Transverse colon (tissue), 4 donors: ENCODE results near the gene SUPT7L. TPM values are rescaled to one million over a fixed set of nuclear protein-coding genes. Genes with fewer than 3 reads are reported as not detected.

Experiments
- DNase-seq: peaks from one replicate; pipeline ENCODE4 v3.0.0-alpha.2; 2019
- H3K27ac ChIP-seq, 4 donors: fragments of 200-600 bp; sonication (generic); 2 replicates each; pipeline ENCODE4 v1.5.1; 2016 to 2018; ENCODE audit warnings: inconsistent platforms in 4 of 4
- H3K27me3 ChIP-seq: fragments of 200-600 bp; sonication (generic); 2 replicates; pipeline ENCODE4 v1.5.1; 2017; ENCODE audit warnings: inconsistent platforms
- H3K36me3 ChIP-seq, 4 donors: fragments of 200-600 bp; sonication (generic); 2 replicates each; pipeline ENCODE4 v1.5.1; 2017 to 2019; ENCODE audit warnings: inconsistent platforms in 4 of 4
- H3K4me1 ChIP-seq, 4 donors: fragments of 200-600 bp; sonication (generic); 2 replicates each; pipeline ENCODE4 v1.5.1; 2017 to 2020; ENCODE audit warnings: inconsistent platforms in 4 of 4
- H3K4me3 ChIP-seq, 4 donors: fragments of 200-600 bp; sonication (generic); 1 replicate in 1 of 4; 2 replicates in 3 of 4; pipeline versions ENCODE4 v1.5.1 to v1.6.1; 2017 to 2019; ENCODE audit warnings: inconsistent platforms in 4 of 4
- H3K9me3 ChIP-seq, 2 donors: fragments of 200-600 bp; sonication (generic); 2 replicates each; pipeline ENCODE4 v1.5.1; 2017 to 2019; ENCODE audit warnings: inconsistent platforms in 2 of 2
- CTCF ChIP-seq, 5 experiments: fragments of 200-600 bp in 3 of 5; fragments of 450-650 bp in 2 of 5; sonication (generic) in 3 of 5; IDR thresholded peaks; 1 replicate in 2 of 5; 2 replicates in 3 of 5; pipeline ENCODE4 v1.5.1; 2016 to 2017; ENCODE audit warnings: antibody characterized with exemption in 5 of 5, inconsistent platforms in 3 of 5, mild to moderate bottlenecking in 2 of 5, moderate library complexity in 1 of 5
- EP300 ChIP-seq: sonication (generic); formaldehyde crosslinking; IDR thresholded peaks from one replicate; pipeline ENCODE4 v1.6.1; 2017; ENCODE audit warnings: antibody characterized with exemption, low read depth
- POLR2A ChIP-seq: fragments of 450-650 bp; IDR thresholded peaks from one replicate; pipeline ENCODE4 v1.6.1; 2016; ENCODE audit warnings: antibody characterized with exemption, mild to moderate bottlenecking, moderate library complexity
- POLR2AphosphoS5 ChIP-seq, 3 donors: sonication (generic); formaldehyde crosslinking; IDR thresholded peaks; one replicate each; pipeline ENCODE4 v1.6.1; 2016; ENCODE audit warnings: antibody characterized with exemption in 3 of 3
- WGBS, 2 donors: methylation state at CpG; one replicate each; pipeline ENCODE4 v1.1.5; 2018; ENCODE audit warnings: low coverage in 1 of 2; 5-methylcytosine and 5-hydroxymethylcytosine counted together
- in situ Hi-C, 4 donors: fragments of 200-750 bp; cut with MboI; loops; one replicate each; pipeline versions ENCODE4 v1.15.0 to v1.15.1; 2017; ENCODE audit warnings: low sequenced_read_pairs in 3 of 4, low pct_ligation_motif_present in 1 of 4, low pct_unique_long_range_greater_than_20kb in 1 of 4
- intact Hi-C: fragments of 100-400 bp; cut with DNase I; formaldehyde crosslinking; loops from one replicate; pipeline ENCODE4 v1.15.1; 2023; ENCODE audit warnings: low total_unique reads
- total RNA-seq, 4 donors: library from RNA; depleted of rRNA; stranded (reverse); fragments of >200 nt; gene quantifications; one replicate each; pipeline ENCODE4 v1.1.0, GENCODE V29; 2016

The SUPT7L gene
- total RNA-seq, 4 donors from 2014 or later = 30.4 to 43.6 (median 38.2) TPM

- TF ChIP-seq EP300 = no peak
- no peak for TF ChIP-seq CTCF (IDR thresholded peaks at IDR 0.05)
- no peak for TF ChIP-seq POLR2A
- no peaks in the 10 kb centered on the region for H3K9me3 ChIP-seq
- in situ Hi-C loops (no loop called here), intact Hi-C loops (no loop called here)
- H3K36me3 ChIP-seq = peaks cover 0 to 59% (median 17%) of the 10 kb centered on the region in 4 donors
- no peak overlapping the region for H3K4me3 ChIP-seq
- DNase-seq = no peak
- WGBS, 2 donors = 88 to 93% methylated on average over 3 to 4 of the region's 4 CpGs
- no peaks in the 10 kb centered on the region for H3K4me1 ChIP-seq
- H3K27ac ChIP-seq = no peak overlapping the region
- no peaks in the 10 kb centered on the region for H3K27me3 ChIP-seq
Observed at GRCh38 chr2:27647737-27648136, 15.7 kb downstream of the SUPT7L start.

- no peaks in the 10 kb centered on the region for H3K9me3 ChIP-seq
- no peak overlapping the region for H3K27ac ChIP-seq
- peaks cover 0 to 59% (median 19%) of the 10 kb centered on the region in 4 donors for H3K36me3 ChIP-seq
- H3K27me3 ChIP-seq = no peaks in the 10 kb centered on the region
- DNase-seq = no peak
- no peak for TF ChIP-seq POLR2AphosphoS5 (IDR thresholded peaks at IDR 0.05)
- no peak for TF ChIP-seq POLR2A
- TF ChIP-seq EP300 = no peak
- TF ChIP-seq CTCF (IDR thresholded peaks at IDR 0.05) = no peak
- intact Hi-C loops = no loop called here
- in situ Hi-C loops = no loop called here
- no peaks in the 10 kb centered on the region for H3K4me1 ChIP-seq
- no peak overlapping the region for H3K4me3 ChIP-seq
Observed at GRCh38 chr2:27647289-27647688, 16.1 kb downstream of the SUPT7L start.

- no peaks in the 10 kb centered on the region for H3K9me3 ChIP-seq
- no peak overlapping the region for H3K27ac ChIP-seq
- intact Hi-C loops (no loop called here), in situ Hi-C loops (no loop called here)
- no peaks in the 10 kb centered on the region for H3K27me3 ChIP-seq
- H3K4me1 ChIP-seq = no peaks in the 10 kb centered on the region
- no peak for TF ChIP-seq POLR2AphosphoS5 (IDR thresholded peaks at IDR 0.05)
- TF ChIP-seq EP300 = no peak
- no peak for TF ChIP-seq CTCF (IDR thresholded peaks at IDR 0.05)
- TF ChIP-seq POLR2A = no peak
- H3K4me3 ChIP-seq = no peak overlapping the region
- peaks cover 0 to 66% (median 26%) of the 10 kb centered on the region in 4 donors for H3K36me3 ChIP-seq
- DNase-seq = no peak
Observed at GRCh38 chr2:27645197-27645596, 18.2 kb downstream of the SUPT7L start.

- intact Hi-C loops = no loop called here
- Histone ChIP-seq H3K27me3 (no peaks in the 10 kb centered on the region), H3K27ac (no peak overlapping the region), H3K4me3 (no peak overlapping the region), H3K36me3 (peaks cover 0 to 74% (median 32%) of the 10 kb centered on the region in 4 donors), H3K9me3 (no peaks in the 10 kb centered on the region), H3K4me1 (no peaks in the 10 kb centered on the region)
- TF ChIP-seq POLR2A (no peak), CTCF (IDR thresholded peaks at IDR 0.05) (no peak), EP300 (no peak), POLR2AphosphoS5 (IDR thresholded peaks at IDR 0.05) (no peak)
- in situ Hi-C loops = no loop called here
- 87 to 88% methylated on average over 2 of the region's 2 CpGs for WGBS, 2 donors
- no peak for DNase-seq
Observed at GRCh38 chr2:27640722-27641245, 22.6 kb downstream of the SUPT7L start.
